ENCODE results near the gene OR6N2.

OR6N2 gene

DNA sequence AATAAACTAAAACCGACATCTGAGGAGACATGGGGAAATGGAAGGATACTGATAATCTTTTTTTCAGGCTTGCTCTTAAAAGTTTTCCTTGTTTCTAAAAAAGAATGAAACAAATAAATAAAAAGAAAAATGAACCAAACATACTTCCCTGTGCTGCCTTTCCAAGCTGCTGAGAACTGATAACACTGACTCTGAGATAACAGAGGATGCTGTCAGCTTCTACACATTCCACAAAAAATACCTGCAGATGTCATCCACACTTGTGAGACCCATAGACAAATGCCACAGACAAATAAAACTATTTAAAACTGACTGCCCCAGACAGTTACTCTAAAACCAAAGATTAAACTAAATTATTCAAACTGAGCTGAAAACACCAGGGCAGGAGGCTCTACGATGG, 48.5 kb downstream of the OR6N2 start:
- H3K27ac Mint-ChIP-seq (ENCODE audit: low read depth) = no peak overlapping the region
- ATAC-seq (replicated peaks; ENCODE audit: extremely low read depth, poor library complexity, severe bottlenecking) = no peak
- no peaks in the 10 kb centered on the region for H3K36me3 Mint-ChIP-seq (ENCODE audit: insufficient read depth)
- H3K4me3 Mint-ChIP-seq = no peak overlapping the region
- H3K9me3 Mint-ChIP-seq = no peaks in the 10 kb centered on the region
- H3K27me3 Mint-ChIP-seq = peaks cover under 1% of the 10 kb centered on the region
- H3K4me1 Mint-ChIP-seq = peaks cover 5% of the 10 kb centered on the region
- no peak for DNase-seq (ENCODE audit: low spot score in 2 of 2)

DNA sequence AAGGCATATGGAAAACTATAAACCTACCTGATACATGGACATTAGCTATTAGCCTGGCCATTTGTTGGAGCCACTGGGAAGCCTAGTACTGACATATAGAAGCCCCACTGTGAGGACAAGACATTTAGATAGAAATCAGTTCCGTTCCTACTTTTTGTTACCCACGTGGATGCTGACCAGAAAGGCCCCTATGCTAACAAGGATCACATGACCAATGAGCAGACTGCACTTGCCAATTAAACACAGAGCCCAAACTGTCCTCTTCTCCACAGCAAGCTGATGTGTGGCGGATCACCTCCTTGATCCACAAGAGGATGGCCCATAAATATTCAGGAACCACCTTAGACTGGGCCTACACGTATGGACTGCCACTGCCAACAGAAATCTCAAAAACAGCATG, 49.3 kb downstream of the OR6N2 start:
- no peak overlapping the region for H3K27ac Mint-ChIP-seq (ENCODE audit: low read depth)
- ATAC-seq (replicated peaks; ENCODE audit: extremely low read depth, poor library complexity, severe bottlenecking) (no peak), DNase-seq (ENCODE audit: low spot score in 2 of 2) (no peak)
- peaks cover 5% of the 10 kb centered on the region for H3K4me1 Mint-ChIP-seq
- no peaks in the 10 kb centered on the region for H3K36me3 Mint-ChIP-seq (ENCODE audit: insufficient read depth)
- no peaks in the 10 kb centered on the region for H3K9me3 Mint-ChIP-seq
- H3K4me3 Mint-ChIP-seq = no peak overlapping the region
- no peaks in the 10 kb centered on the region for H3K27me3 Mint-ChIP-seq

DNA sequence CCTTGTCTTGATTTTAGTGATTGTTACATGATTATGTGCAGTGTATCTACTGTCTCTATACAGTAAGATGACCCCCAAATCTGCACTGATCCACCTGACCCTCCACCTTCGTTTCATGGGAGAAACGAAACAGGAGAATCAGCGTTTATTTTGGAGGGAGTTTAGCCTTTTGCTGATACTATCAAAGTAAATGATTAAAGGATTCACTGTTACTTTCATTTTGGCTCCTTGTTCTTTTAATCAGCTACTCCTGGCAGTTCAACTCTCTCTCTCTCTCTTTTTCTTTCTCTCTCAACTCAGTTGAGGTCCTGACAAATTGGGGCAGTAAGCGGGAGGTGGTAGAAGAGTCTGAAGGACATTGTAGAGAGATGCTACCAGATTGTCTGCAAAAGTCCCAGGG, 50.6 kb downstream of the OR6N2 start:
- Mint-ChIP-seq H3K27ac (ENCODE audit: low read depth) (no peak overlapping the region), H3K27me3 (no peaks in the 10 kb centered on the region), H3K36me3 (ENCODE audit: insufficient read depth) (no peaks in the 10 kb centered on the region), H3K4me1 (peaks cover 5% of the 10 kb centered on the region), H3K9me3 (no peaks in the 10 kb centered on the region), H3K4me3 (no peak overlapping the region)
- no peak for DNase-seq (ENCODE audit: low spot score in 2 of 2)
- no peak for ATAC-seq (replicated peaks; ENCODE audit: extremely low read depth, poor library complexity, severe bottlenecking)

DNA sequence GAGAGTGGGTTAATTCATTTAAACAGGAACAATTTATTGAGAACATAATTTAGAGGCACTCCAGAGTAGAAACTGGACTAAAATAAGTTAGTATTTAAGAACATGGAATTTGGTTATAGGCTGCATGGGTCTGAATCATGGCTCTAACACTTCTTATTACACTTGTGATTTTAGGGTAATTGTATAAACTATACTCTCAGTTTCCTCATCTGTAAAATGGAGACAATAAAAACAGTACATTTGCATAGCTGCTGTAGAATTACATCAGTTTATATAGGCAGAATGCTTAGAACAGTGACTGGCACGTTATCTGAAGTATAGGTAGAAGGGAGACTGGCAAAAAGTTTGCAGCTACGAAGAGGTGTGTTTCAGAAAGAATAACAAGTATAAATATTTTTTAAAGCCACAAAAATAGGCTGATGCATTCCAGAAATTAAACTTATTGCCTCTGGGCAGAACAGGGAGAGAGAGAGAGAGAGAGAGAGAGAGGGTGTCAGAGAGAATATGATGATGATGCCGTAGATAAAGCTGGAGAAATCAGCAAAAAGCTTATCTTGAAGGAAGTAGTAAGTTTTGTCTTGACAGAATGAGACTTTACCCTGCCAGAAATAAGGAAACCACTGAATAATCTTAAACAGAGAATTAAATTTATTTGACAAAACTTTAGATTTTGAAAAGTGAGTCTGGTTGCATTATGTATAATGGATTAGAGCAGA, 52.3 kb downstream of the OR6N2 start:
- Mint-ChIP-seq H3K4me3 (no peak overlapping the region), H3K27ac (ENCODE audit: low read depth) (no peak overlapping the region), H3K36me3 (ENCODE audit: insufficient read depth) (no peaks in the 10 kb centered on the region), H3K27me3 (peaks cover 14% of the 10 kb centered on the region), H3K4me1 (peaks cover 5% of the 10 kb centered on the region), H3K9me3 (no peaks in the 10 kb centered on the region)
- no peak for DNase-seq (ENCODE audit: low spot score in 2 of 2)
- ATAC-seq (replicated peaks; ENCODE audit: extremely low read depth, poor library complexity, severe bottlenecking) = no peak

DNA sequence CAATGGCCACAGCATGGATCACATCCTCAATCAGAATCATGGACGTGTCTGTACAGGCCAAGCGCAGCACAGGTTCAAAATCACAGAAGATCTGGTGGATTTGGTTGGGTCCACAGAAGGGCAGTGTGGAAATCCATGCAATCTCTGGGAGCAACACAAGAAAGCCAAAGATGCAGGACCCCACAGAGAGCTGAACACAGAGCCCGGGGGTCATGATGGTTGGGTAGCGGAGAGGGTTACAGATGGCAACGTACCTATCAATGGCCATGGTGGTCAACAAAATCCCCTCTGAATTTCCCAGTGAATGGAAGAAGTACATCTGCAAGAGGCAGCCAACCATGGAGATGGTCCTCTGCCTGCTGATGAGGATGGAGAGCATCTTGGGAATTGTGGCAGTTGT, 56.6 kb downstream of the OR6N2 start:
- no peaks in the 10 kb centered on the region for H3K36me3 Mint-ChIP-seq (ENCODE audit: insufficient read depth)
- no peaks in the 10 kb centered on the region for H3K9me3 Mint-ChIP-seq
- ATAC-seq (replicated peaks; ENCODE audit: extremely low read depth, poor library complexity, severe bottlenecking) = no peak
- H3K4me1 Mint-ChIP-seq = no peaks in the 10 kb centered on the region
- DNase-seq (ENCODE audit: low spot score in 2 of 2) = no peak
- H3K27me3 Mint-ChIP-seq = peaks cover 37% of the 10 kb centered on the region
- no peak overlapping the region for H3K4me3 Mint-ChIP-seq
- H3K27ac Mint-ChIP-seq (ENCODE audit: low read depth) = no peak overlapping the region

Data from central memory CD8-positive, alpha-beta T cell (primary cell).